K562 (cell line): Measurements from ENCODE around the gene KRT83. TPM values are rescaled to one million over a fixed set of nuclear protein-coding genes. Genes with fewer than 3 reads are reported as not detected.

Experiments used
- ATAC-seq: fragments of 200-7000 bp; cut with Tn5 transposase; 3 replicates; pipeline ENCODE4 v1.9.1; 2020; ENCODE audit warnings: moderate library complexity
- BruUV-seq: library from RNA; stranded (reverse); fragments of 400-500 nt; replicated peaks from 2 replicates; lab custom pipeline; 2021; lab: Mats Ljungman, UMichigan
- CTCF ChIA-PET: fragments of 300-600 bp; formaldehyde crosslinking; extraction: SDS; loops from one replicate; lab custom pipeline; 2021; ENCODE audit warnings: low intra/inter-chr PET ratio; lab: Yijun Ruan, JAX
- POLR2A ChIA-PET: fragments of 300-600, 350-650 bp; sonication (Branson Sonifier 250); formaldehyde crosslinking; extraction: SDS; loops from one replicate; lab custom pipeline; 2021; ENCODE audit warnings: antibody characterized with exemption, inconsistent platforms; lab: Yijun Ruan, JAX
- DNase-seq, 4 experiments: peaks; one replicate each; pipeline versions ENCODE4 v3.0.0 to v3.0.0-alpha.2; 2011 to 2018; ENCODE audit warnings: low spot score in 3 of 4, mixed read lengths in 3 of 4; ENCODE audit errors: extremely low read depth in 1 of 4
- FAIRE-seq: peaks from 2 replicates; lab custom pipeline; 2011; peaks lifted over from hg19 to GRCh38; lab: Jason Lieb, UNC
- H2AFZ ChIP-seq: 2 replicates; pipeline ENCODE4 v1.6.0; 2011; ENCODE audit warnings: low read depth, low read length, control low read depth, inconsistent platforms
- H3K27ac ChIP-seq: fragments of 200-600 bp; 3 replicates; pipeline ENCODE4 v1.8.0; 2011; ENCODE audit warnings: low read depth, mild to moderate bottlenecking, control low read depth, inconsistent platforms, low read length, moderate library complexity, mixed read lengths; ENCODE audit errors: extremely low read depth
- H3K27me3 ChIP-seq, 2 experiments: fragments of 300-600 bp in 1 of 2; 2 replicates in 1 of 2; 3 replicates in 1 of 2; pipeline versions ENCODE4 v1.6.0 to v1.8.0; 2011; ENCODE audit warnings: inconsistent platforms in 2 of 2, low read length in 2 of 2, mild to moderate bottlenecking in 1 of 2, mixed read lengths in 1 of 2, moderate library complexity in 1 of 2; ENCODE audit not compliant: control insufficient read depth in 2 of 2, insufficient read depth in 2 of 2
- H3K36me3 ChIP-seq: fragments of 300-600 bp; 3 replicates; pipeline ENCODE4 v1.8.0; 2011; ENCODE audit warnings: mild to moderate bottlenecking, low read length, inconsistent platforms; ENCODE audit not compliant: control insufficient read depth, insufficient read depth
- H3K4me1 ChIP-seq, 2 experiments: fragments of 200-600 bp in 1 of 2; replicated peaks in 1 of 2; 2 replicates in 1 of 2; 3 replicates in 1 of 2; pipeline versions ENCODE4 v1.5.1 to v1.8.0; 2011; ENCODE audit warnings: inconsistent platforms in 2 of 2, low read length in 2 of 2, mild to moderate bottlenecking in 1 of 2, mixed read lengths in 1 of 2, moderate library complexity in 1 of 2; ENCODE audit not compliant: control insufficient read depth in 2 of 2, insufficient read depth in 2 of 2
- H3K4me2 ChIP-seq: 2 replicates; pipeline ENCODE4 v1.6.1; 2011; ENCODE audit warnings: low read length, control low read depth, inconsistent platforms, mixed read lengths; ENCODE audit not compliant: insufficient read depth
- H3K4me3 ChIP-seq: fragments of 200-600 bp; sonication (generic), shearing (Covaris generic); 2 replicates; pipeline ENCODE4 v1.5.1; 2016; ENCODE audit warnings: control low read depth, inconsistent platforms
- H3K79me2 ChIP-seq: fragments of 200-600 bp; 3 replicates; pipeline ENCODE4 v1.8.0; 2011; ENCODE audit warnings: low read length, inconsistent platforms; ENCODE audit not compliant: control insufficient read depth, insufficient read depth
- H3K9ac ChIP-seq, 2 experiments: 2 replicates each; pipeline versions ENCODE4 v1.6.0 to v1.6.1; 2011; ENCODE audit warnings: low read depth in 2 of 2, low read length in 2 of 2, control low read depth in 1 of 2, inconsistent platforms in 1 of 2, mild to moderate bottlenecking in 1 of 2, mixed read lengths in 1 of 2; ENCODE audit not compliant: insufficient read depth in 1 of 2
- H3K9me1 ChIP-seq: one replicate; pipeline ENCODE4 v1.6.0; 2011; ENCODE audit warnings: inconsistent platforms, mild to moderate bottlenecking, low read length, moderate library complexity; ENCODE audit not compliant: control insufficient read depth, insufficient read depth
- H3K9me3 ChIP-seq: replicated peaks from 2 replicates; pipeline ENCODE4 v1.5.1; 2011; ENCODE audit warnings: low read depth, low read length, inconsistent platforms; ENCODE audit not compliant: control insufficient read depth, insufficient read depth
- H4K20me1 ChIP-seq: replicated peaks from 2 replicates; pipeline ENCODE4 v1.6.1; 2011; ENCODE audit warnings: low read length, inconsistent platforms, mixed read lengths; ENCODE audit not compliant: control insufficient read depth, insufficient read depth
- E2F4 ChIP-seq: sonication (generic); formaldehyde crosslinking; IDR thresholded peaks from 2 replicates; pipeline ENCODE4 v1.8.0; 2022; ENCODE audit warnings: mild to moderate bottlenecking, low read depth, missing genetic modification reagents
- LEF1 ChIP-seq: fragments of 450-650 bp; IDR thresholded peaks from 2 replicates; pipeline ENCODE4 v1.6.1; 2016; ENCODE audit warnings: mild to moderate bottlenecking
- RNF2 ChIP-seq: sonication (generic); IDR thresholded peaks from 2 replicates; pipeline ENCODE4 v1.6.1; 2016
- RNF219 ChIP-seq: fragments of 250-450 bp; sonication (Bioruptor Pico); IDR thresholded peaks from 2 replicates; pipeline ENCODE4 v1.5.0; 2022; ENCODE audit warnings: mild to moderate bottlenecking
- TAL1 ChIP-seq: fragments of 450-650 bp; IDR thresholded peaks from 2 replicates; pipeline ENCODE4 v1.6.1; 2016; ENCODE audit warnings: mild to moderate bottlenecking
- XRCC3 ChIP-seq: fragments of 450-650 bp; IDR thresholded peaks from 2 replicates; pipeline ENCODE4 v1.6.1; 2017; ENCODE audit warnings: mild to moderate bottlenecking, moderate library complexity
- ZNF780A ChIP-seq: fragments of 250-450 bp; sonication (Bioruptor Pico); IDR thresholded peaks from 2 replicates; pipeline ENCODE4 v1.5.0; 2021; ENCODE audit warnings: mild to moderate bottlenecking
- ZSCAN32 ChIP-seq: fragments of 450-650 bp; formaldehyde crosslinking; IDR thresholded peaks from 2 replicates; pipeline ENCODE4 v1.4.0; 2020; ENCODE audit warnings: mild to moderate bottlenecking, moderate library complexity
- WGBS: fragments of 100-300 bp; shearing (Covaris generic); methylation state at CpG from one replicate; pipeline ENCODE4 v1.1.6; 2016; ENCODE audit warnings: low coverage, mixed read lengths; ENCODE audit not compliant: insufficient coverage; ENCODE audit errors: missing lambda C conversion rate; 5-methylcytosine and 5-hydroxymethylcytosine counted together
- in situ Hi-C: fragments of 300-500 bp; cut with MboI; formaldehyde crosslinking; loops from 4 replicates; pipeline ENCODE4 v1.15.0; 2018; ENCODE audit warnings: inconsistent platforms, mixed read lengths
- intact Hi-C: fragments of 100-400 bp; cut with micrococcal nuclease; formaldehyde crosslinking; loops from 2 replicates; pipeline ENCODE4 v1.14.2; 2022
- polyA plus RNA-seq, 8 experiments: library from polyadenylated mRNA; depleted of rRNA in 4 of 8; stranded (reverse) in 5 of 8; unstranded in 3 of 8; fragments of >200 nt; fragmentation: Nextera tagmentation in 2 of 8; fragmentation: Illumina TruSeq in 1 of 8; extraction: Ambion mirVana in 2 of 8; extraction: Trizol in 1 of 8; gene quantifications; 2 replicates each; pipeline versions ENCODE4 v1.2.1 to v1.2.3, GENCODE V29; 2011 to 2014; ENCODE audit warnings: inconsistent platforms in 1 of 8, missing spikeins in 1 of 8
- total RNA-seq, 7 experiments: library from RNA; depleted of rRNA in 6 of 7; stranded (reverse); fragments of >200 nt in 6 of 7; fragmentation: Illumina TruSeq in 2 of 7; extraction: Trizol in 2 of 7; gene quantifications; 2 replicates each; pipeline versions ENCODE4 v1.2.1 to v1.2.3, GENCODE V29; 2011 to 2021; ENCODE audit warnings: low replicate concordance in 1 of 7
- TF ChIP-seq, protein P1 (sequence below), 2 experiments: fragments of 150-350 bp in 1 of 2; IDR thresholded peaks; 2 replicates each; pipeline ENCODE4 v1.6.1; 2012 to 2016; ENCODE audit warnings: low read depth in 2 of 2, low read length in 2 of 2, mild to moderate bottlenecking in 1 of 2, moderate library complexity in 1 of 2
- TF ChIP-seq, protein P2 (sequence below): fragments of 250-450 bp; sonication (Bioruptor Pico); IDR thresholded peaks from 2 replicates; pipeline ENCODE4 v1.5.0; 2021; ENCODE audit warnings: mild to moderate bottlenecking, borderline replicate concordance

The KRT83 gene
- total and polyA plus RNA-seq, 9 of the 15 experiments (the other 6 are each of a cell fraction or from before 2014, with no cell fraction given): not detected

DNA sequence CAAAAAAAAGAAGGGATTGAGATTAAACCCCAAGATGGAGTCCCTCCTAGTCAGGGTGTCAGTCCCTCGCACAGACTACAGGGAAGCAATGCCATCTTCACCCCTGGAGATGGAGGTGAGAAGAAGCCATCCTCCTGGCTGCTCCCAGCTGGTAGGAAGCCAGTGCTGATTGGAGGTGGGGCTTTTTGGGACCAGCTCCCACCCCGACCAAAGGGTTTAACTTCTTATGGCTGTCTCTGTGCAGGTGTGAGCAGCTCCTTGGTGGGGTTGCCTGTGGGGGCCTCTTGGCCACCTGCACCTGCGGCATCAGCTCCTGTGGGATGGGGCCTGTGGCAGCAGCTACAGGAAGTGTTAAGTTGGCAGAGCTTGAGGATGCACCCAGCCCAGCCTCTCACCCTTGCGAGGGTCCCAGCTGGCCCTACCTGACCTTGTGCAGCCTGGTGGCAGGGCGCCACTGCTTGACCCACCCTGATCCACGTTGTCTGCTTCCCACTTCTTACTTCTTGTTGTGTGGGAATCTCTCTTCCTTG lies 50.6 kb downstream of the KRT83 start (continued):
- TF ChIP-seq, protein P1, sequence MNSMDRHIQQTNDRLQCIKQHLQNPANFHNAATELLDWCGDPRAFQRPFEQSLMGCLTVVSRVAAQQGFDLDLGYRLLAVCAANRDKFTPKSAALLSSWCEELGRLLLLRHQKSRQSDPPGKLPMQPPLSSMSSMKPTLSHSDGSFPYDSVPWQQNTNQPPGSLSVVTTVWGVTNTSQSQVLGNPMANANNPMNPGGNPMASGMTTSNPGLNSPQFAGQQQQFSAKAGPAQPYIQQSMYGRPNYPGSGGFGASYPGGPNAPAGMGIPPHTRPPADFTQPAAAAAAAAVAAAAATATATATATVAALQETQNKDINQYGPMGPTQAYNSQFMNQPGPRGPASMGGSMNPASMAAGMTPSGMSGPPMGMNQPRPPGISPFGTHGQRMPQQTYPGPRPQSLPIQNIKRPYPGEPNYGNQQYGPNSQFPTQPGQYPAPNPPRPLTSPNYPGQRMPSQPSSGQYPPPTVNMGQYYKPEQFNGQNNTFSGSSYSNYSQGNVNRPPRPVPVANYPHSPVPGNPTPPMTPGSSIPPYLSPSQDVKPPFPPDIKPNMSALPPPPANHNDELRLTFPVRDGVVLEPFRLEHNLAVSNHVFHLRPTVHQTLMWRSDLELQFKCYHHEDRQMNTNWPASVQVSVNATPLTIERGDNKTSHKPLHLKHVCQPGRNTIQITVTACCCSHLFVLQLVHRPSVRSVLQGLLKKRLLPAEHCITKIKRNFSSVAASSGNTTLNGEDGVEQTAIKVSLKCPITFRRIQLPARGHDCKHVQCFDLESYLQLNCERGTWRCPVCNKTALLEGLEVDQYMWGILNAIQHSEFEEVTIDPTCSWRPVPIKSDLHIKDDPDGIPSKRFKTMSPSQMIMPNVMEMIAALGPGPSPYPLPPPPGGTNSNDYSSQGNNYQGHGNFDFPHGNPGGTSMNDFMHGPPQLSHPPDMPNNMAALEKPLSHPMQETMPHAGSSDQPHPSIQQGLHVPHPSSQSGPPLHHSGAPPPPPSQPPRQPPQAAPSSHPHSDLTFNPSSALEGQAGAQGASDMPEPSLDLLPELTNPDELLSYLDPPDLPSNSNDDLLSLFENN (IDR thresholded peaks at IDR 0.05; ENCODE audit: low read depth in 2 of 2, low read length in 2 of 2): no peak
- no peak for TF ChIP-seq TAL1
- TF ChIP-seq, protein P2, sequence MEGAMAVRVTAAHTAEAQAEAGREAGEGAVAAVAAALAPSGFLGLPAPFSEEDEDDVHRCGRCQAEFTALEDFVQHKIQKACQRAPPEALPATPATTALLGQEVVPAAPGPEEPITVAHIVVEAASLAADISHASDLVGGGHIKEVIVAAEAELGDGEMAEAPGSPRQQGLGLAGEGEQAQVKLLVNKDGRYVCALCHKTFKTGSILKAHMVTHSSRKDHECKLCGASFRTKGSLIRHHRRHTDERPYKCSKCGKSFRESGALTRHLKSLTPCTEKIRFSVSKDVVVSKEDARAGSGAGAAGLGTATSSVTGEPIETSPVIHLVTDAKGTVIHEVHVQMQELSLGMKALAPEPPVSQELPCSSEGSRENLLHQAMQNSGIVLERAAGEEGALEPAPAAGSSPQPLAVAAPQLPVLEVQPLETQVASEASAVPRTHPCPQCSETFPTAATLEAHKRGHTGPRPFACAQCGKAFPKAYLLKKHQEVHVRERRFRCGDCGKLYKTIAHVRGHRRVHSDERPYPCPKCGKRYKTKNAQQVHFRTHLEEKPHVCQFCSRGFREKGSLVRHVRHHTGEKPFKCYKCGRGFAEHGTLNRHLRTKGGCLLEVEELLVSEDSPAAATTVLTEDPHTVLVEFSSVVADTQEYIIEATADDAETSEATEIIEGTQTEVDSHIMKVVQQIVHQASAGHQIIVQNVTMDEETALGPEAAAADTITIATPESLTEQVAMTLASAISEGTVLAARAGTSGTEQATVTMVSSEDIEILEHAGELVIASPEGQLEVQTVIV (CRISPR knock-in tag): no peak

- no peak overlapping the region for H2AFZ ChIP-seq
- no peak overlapping the region for H3K4me2 ChIP-seq
- no peaks in the 10 kb centered on the region for H3K79me2 ChIP-seq
- BruUV-seq: no TSS peak
- H4K20me1 ChIP-seq: no peaks in the 10 kb centered on the region
- intact Hi-C loops: no loop called here
- no peak overlapping the region for H3K27ac ChIP-seq
- ATAC-seq (no peak), DNase-seq (no peak), FAIRE-seq (no peak)
- ChIA-PET CTCF (no interaction called here), POLR2A (interaction anchor here (0.6 kb wide), 1 partner anchor 1344 kb away, joined by 3 read pairs; no protein-coding TSS in a partner anchor)
- H3K9me3 ChIP-seq: no peaks in the 10 kb centered on the region
- no peak overlapping the region for H3K4me3 ChIP-seq
- no peaks in the 10 kb centered on the region for H3K9me1 ChIP-seq
- H3K36me3 ChIP-seq: no peaks in the 10 kb centered on the region
- no peak overlapping the region for H3K9ac ChIP-seq
- no peaks in the 10 kb centered on the region for H3K4me1 ChIP-seq
- in situ Hi-C loops: no loop called here
- H3K27me3 ChIP-seq: peaks cover 0 to 21% of the 10 kb centered on the region in 2 experiments; a peak in 2 of 5 replicates
- WGBS: 0% methylated on average over 2 of the region's 2 CpGs
- TF ChIP-seq E2F4 (CRISPR knock-in tag) (no peak), ZNF780A (CRISPR knock-in tag) (no peak), LEF1 (no peak), XRCC3 (no peak), RNF219 (no peak), RNF2 (no peak), ZSCAN32 (CRISPR knock-in tag) (no peak)
Measured at GRCh38 chr12:52268212-52268611, 53.0 kb downstream of the KRT83 start.
